ENCODE measurements around the gene CDK6.
A peak's percentile ranks its signal among the peaks of the same experiment; 100 is the strongest.

CDK6 gene

DNA sequence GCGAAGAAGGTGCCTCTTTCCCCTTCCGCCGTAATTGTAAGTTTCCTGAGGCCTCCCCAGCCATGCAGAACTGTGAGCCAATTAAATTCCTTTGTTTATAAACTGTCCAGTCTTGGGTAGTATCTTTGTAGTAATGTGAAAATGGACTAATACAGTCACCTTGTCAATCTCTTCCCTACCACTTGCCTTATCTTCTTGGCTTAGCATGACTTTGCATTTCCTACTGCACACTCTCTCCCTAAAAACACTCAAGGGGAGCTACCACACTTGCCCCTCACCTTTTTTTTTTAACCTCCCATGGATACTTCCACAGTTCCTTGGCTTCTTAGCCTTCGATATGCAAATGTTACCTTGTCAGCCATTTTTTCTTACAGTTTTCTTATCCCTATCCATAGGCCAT lies 7.4 kb upstream of the CDK6 start:
- no peak for DNase-seq

DNA sequence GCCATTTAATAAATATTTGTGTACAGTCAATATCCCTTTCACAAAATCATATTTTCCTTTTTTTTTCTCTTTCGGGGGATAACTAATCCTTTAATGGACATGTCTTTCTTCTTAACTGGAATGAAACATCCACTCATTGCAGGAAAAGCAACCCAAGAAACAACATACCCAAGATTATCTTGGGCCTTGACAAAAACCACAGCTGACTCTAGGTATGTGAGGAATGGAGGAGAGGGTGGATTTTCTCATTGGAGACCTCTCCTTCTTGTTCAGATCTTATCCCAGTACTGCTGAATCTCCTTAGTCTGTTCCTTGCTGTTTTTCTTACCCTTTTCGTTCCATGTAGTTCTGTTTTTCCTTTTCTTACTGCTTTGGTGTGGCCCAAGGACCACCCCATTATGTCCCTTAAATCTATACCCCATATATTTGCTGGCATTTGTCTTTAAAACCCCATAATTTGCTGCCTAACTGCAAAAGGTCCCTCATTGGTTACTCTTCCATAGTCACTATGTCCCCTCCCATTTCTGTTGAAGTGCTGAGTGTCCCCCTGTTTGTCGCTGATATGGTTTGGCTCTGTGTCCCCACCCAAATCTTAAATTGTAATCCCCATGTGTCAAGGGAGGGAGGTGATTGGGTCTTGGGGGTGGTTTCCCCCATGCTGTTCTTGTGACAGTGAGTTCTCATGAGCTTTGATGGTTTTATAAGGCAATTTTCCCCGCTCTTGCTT lies 6.8 kb upstream of the CDK6 start:
- no peak for DNase-seq

- no peak for DNase-seq
Measured at GRCh38 chr7:92841192-92841591, 4.8 kb upstream of the CDK6 start.

GRCh38 chr7:92840316-92840715 lies 3.9 kb upstream of the CDK6 start:
- no peak for DNase-seq

DNA sequence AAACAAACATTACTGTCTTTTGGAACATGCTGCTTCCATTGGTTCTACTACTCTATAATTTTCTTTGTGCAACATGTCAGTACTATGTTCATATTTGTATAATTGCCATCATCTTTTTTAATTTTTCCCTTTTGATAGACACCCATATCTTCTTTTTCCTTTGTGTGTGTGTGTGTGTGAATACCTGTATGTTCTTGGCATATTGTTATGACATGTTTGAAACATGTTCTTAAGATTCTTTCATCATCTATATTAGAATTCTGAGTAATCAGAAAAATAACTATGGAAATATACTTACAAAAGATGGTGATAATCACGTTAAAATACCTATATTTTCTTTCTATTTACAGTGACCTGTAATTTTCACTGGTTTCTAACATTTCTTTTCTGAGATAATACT lies 3.5 kb upstream of the CDK6 start:
- DNase-seq, result no peak

GRCh38 chr7:92838934-92839333 lies 2.6 kb upstream of the CDK6 start:
- DNase-seq, result no peak

DNA sequence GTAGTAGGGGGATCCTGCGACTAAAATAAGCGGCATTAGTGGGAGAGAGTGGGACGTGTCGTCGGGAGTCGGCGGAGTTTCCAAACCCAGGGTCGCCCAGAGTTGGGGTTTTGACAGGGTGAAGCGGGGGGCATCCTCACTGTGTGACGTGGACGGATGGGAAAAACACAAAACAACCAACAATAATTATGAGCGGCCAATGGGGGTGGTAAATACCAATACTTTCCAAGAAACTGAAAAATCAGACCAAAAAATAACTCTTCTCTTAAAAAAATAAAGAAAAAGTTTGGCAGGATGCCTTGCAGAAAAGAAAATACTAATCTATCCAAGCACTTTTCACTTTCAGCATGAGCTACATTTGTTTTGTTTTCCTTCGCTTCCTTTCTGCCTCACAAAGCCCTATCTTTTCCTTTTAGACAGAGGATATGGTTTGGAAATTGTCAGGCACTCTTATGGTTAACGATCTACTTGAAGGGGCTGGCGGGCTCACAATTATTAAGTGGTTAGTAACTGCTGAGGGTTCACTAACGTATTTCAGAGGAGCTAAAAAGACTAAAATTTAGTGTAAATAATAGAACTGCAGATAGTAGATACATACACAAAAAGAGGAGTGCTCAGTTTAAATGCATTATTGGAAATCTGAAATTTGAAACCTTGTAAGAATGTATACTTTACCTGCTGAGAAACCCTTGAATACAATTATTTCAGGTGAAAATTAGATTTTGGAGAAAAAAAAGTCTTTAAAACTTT lies 802 bp upstream of the CDK6 start:
- no peak for DNase-seq

DNA sequence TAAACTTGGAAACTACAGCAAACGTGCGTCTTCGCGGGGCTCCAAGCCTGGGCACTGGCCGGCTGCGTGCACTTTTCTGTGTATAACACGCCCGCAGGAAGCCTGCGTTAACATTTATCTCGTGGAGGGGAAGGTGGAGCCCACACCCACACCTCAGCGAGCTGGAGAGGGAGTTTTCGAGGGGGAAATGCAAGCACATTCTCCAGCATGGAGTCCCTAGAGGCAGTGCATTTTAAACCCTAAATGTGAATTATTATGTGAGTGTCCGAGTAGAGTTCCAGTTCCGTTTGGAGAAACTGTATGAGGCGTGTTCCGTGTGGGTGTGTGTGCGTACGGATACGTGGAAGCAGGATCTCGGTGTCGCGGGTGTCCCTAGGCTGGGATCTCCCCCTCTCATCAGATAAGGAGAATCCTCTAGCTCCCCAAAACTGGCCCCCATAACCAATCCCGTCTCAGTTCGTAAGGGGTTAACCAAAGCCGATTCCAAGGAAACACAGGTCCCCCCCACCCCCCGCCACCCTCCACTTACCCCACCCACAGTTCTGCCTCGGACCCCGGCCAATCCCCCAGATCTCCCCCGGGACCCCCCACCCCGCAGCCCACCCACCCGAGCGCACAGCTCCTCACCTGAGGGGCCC lies 403 bp downstream of the CDK6 start:
- DNase-seq, result peak; percentile 61

GRCh38 chr7:92835261-92835850 lies 1.0 kb downstream of the CDK6 start:
- peak; percentile 66 for DNase-seq

- no peak for DNase-seq
Measured at GRCh38 chr7:92834507-92835260, 1.7 kb downstream of the CDK6 start.

GRCh38 chr7:92833766-92834506 lies 2.4 kb downstream of the CDK6 start:
- DNase-seq, result peak; percentile 89

DNA sequence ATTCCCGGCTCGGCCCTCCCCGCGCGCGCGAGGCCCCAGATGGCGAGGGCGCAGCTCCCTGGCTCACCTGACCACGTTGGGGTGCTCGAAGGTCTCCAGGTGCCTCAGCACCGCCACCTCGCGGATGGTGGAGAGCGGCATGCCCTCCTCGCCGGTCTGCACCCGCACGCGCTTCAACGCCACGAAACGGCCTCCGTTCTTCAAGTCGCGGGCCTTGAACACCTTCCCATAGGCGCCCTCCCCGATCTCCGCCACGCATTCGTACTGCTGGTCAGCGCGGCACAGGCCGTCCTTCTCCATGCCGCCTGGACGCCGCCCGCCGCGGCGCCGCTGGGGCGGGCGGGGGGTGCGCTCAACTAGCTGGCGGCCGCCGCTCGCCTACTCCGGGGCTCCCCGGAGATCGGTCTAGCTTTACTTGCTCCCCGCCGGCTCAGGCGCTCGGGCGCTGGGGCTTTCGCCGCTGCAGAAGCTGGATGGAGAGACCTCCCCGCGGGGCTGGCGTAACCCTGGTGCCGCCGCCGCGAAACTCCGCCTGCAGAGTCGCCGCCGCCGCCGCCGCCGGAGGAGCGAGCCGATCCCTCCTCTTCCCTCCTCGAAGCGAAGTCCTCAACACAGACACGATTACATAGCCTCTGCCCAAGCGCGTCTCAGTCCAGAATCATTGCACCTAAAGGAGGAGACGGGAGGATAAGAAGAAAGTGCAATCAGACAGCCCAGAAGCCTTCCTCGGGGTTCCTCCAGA lies 3.2 kb downstream of the CDK6 start:
- DNase-seq, result peak; percentile 90

GRCh38 chr7:92832534-92833023 lies 3.8 kb downstream of the CDK6 start:
- DNase-seq, result peak; percentile 53

GRCh38 chr7:92831716-92832533 lies 4.4 kb downstream of the CDK6 start:
- peak; percentile 9 for DNase-seq

- DNase-seq, result no peak
Measured at GRCh38 chr7:92830532-92831110, 5.8 kb downstream of the CDK6 start.

DNA sequence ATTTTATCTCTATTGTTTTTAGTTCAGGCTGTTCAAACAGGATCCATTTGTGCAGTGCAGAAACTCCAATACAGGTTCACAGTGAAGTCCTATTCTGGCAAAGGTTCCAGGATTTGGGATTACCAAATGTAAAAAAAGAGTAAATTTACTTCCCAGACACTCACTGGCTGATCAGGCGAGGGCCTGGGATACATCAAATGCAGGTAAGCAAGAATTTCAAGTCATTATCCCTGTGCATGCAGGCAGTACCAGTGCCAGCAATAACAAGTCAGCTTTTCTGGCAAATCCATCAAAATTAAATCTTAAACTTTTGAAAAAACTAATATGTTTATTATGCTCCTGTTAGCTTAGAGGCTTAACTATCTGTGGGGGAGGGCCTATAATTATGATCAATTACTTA lies 6.3 kb downstream of the CDK6 start:
- DNase-seq, result no peak

- no peak for DNase-seq
Measured at GRCh38 chr7:92827464-92828120, 8.8 kb downstream of the CDK6 start.

- no peak for DNase-seq
Measured at GRCh38 chr7:92826258-92826938, 10.0 kb downstream of the CDK6 start.

Data from stimulated activated CD4-positive, alpha-beta T cell treated with anti-CD3 and anti-CD28 coated beads, Interleukin-4, amount 100 ng/mL, for 1 hour (primary cell).